SU-DHL-6 (cell line): ENCODE results near the gene PPP1R3E.

ENCODE experiments used
- H2AFZ ChIP-seq: fragments of 200-600 bp; sonication (generic); 2 replicates; pipeline ENCODE4 v1.6.1; 2014; ENCODE audit warnings: low read depth, mild to moderate bottlenecking, moderate library complexity, mixed read lengths, antibody characterized with exemption, low read length; ENCODE audit not compliant: severe bottlenecking
- H3F3A ChIP-seq: fragments of 200-600 bp; shearing (Covaris generic); 2 replicates; pipeline ENCODE4 v1.6.0; 2016; ENCODE audit warnings: antibody characterized with exemption, mild to moderate bottlenecking; ENCODE audit not compliant: insufficient read depth
- H3K27ac ChIP-seq: fragments of 200-600 bp; sonication (generic); 2 replicates; pipeline ENCODE4 v1.5.1; 2016; ENCODE audit warnings: low read depth, mild to moderate bottlenecking, low read length, moderate library complexity, mixed read lengths
- H3K27me3 ChIP-seq: fragments of 200-600 bp; sonication (generic), shearing (Covaris generic); 2 replicates; pipeline ENCODE4 v1.6.0; 2014; ENCODE audit warnings: mild to moderate bottlenecking, low read length
- H3K36me3 ChIP-seq: fragments of 200-600 bp; sonication (generic); 2 replicates; pipeline ENCODE4 v1.6.1; 2014; ENCODE audit warnings: mild to moderate bottlenecking, low read length, mixed read lengths
- H3K4me2 ChIP-seq: fragments of 300-600, 200-600 bp; shearing (Covaris generic), sonication (generic); 2 replicates; pipeline ENCODE4 v1.6.0; 2014; ENCODE audit warnings: low read length, low read depth, mild to moderate bottlenecking; ENCODE audit not compliant: poor library complexity, severe bottlenecking
- H3K4me3 ChIP-seq: fragments of 200-600 bp; sonication (generic); 2 replicates; pipeline ENCODE4 v1.5.1; 2014; ENCODE audit warnings: antibody characterized with exemption, low read length, mild to moderate bottlenecking, mixed read lengths; ENCODE audit not compliant: insufficient read depth, poor library complexity, severe bottlenecking
- H3K79me2 ChIP-seq: fragments of 200-600 bp; sonication (generic); 2 replicates; pipeline ENCODE4 v1.6.1; 2014; ENCODE audit warnings: mild to moderate bottlenecking, low read length, moderate library complexity; ENCODE audit not compliant: insufficient read depth
- H3K9ac ChIP-seq: fragments of 200-600 bp; sonication (generic); 2 replicates; pipeline ENCODE4 v1.7.0; 2014; ENCODE audit warnings: mild to moderate bottlenecking, low read length
- H3K9me2 ChIP-seq: fragments of 200-600 bp; sonication (generic); replicated peaks from 2 replicates; pipeline ENCODE4 v1.6.1; 2014; ENCODE audit warnings: low read length; ENCODE audit not compliant: insufficient read depth
- H3K9me3 ChIP-seq: fragments of 200-600 bp; sonication (generic); 2 replicates; pipeline ENCODE4 v1.6.1; 2014; ENCODE audit warnings: low read length, mixed read lengths; ENCODE audit not compliant: insufficient read depth
- H4K20me1 ChIP-seq: fragments of 200-600 bp; sonication (generic); 2 replicates; pipeline ENCODE4 v1.6.1; 2014; ENCODE audit warnings: low read depth, mild to moderate bottlenecking, antibody characterized with exemption, low read length, moderate library complexity, mixed read lengths
- EZH2phosphoT487 ChIP-seq: fragments of 200-600 bp; sonication (generic), shearing (Covaris generic); conservative IDR thresholded peaks from 2 replicates; pipeline ENCODE4 v1.6.1; 2018; ENCODE audit warnings: mild to moderate bottlenecking, antibody characterized with exemption, low read length, moderate library complexity, mixed read lengths
- TF ChIP-seq, protein P1 (sequence below): fragments of 200-600 bp; sonication (generic); IDR thresholded peaks from one replicate; pipeline ENCODE4 v1.5.1; 2017; ENCODE audit warnings: antibody characterized with exemption, mild to moderate bottlenecking, low read length, moderate library complexity; ENCODE audit not compliant: insufficient read depth, poor library complexity, severe bottlenecking

The PPP1R3E gene

GRCh38 chr14:23259426-23259825 lies 43.2 kb downstream of the PPP1R3E start:
- Histone ChIP-seq H3F3A (no peaks in the 10 kb centered on the region), H3K9ac (no peak overlapping the region), H3K9me3 (no peaks in the 10 kb centered on the region), H2AFZ (no peak overlapping the region), H3K27ac (no peak overlapping the region), H3K4me2 (no peak overlapping the region), H3K27me3 (no peaks in the 10 kb centered on the region), H3K36me3 (no peaks in the 10 kb centered on the region), H3K4me3 (no peak overlapping the region), H3K9me2 (no peaks in the 10 kb centered on the region), H4K20me1 (no peaks in the 10 kb centered on the region), H3K79me2 (no peaks in the 10 kb centered on the region)
- TF ChIP-seq EZH2phosphoT487 = no peak
- TF ChIP-seq, protein P1, sequence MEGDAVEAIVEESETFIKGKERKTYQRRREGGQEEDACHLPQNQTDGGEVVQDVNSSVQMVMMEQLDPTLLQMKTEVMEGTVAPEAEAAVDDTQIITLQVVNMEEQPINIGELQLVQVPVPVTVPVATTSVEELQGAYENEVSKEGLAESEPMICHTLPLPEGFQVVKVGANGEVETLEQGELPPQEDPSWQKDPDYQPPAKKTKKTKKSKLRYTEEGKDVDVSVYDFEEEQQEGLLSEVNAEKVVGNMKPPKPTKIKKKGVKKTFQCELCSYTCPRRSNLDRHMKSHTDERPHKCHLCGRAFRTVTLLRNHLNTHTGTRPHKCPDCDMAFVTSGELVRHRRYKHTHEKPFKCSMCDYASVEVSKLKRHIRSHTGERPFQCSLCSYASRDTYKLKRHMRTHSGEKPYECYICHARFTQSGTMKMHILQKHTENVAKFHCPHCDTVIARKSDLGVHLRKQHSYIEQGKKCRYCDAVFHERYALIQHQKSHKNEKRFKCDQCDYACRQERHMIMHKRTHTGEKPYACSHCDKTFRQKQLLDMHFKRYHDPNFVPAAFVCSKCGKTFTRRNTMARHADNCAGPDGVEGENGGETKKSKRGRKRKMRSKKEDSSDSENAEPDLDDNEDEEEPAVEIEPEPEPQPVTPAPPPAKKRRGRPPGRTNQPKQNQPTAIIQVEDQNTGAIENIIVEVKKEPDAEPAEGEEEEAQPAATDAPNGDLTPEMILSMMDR = no peak

- no peak overlapping the region for H3K27ac ChIP-seq
- TF ChIP-seq EZH2phosphoT487 = no peak
- TF ChIP-seq, protein P1 = no peak
- no peaks in the 10 kb centered on the region for H3K9me3 ChIP-seq
- no peaks in the 10 kb centered on the region for H3K36me3 ChIP-seq
- H3K9me2 ChIP-seq = no peaks in the 10 kb centered on the region
- no peak overlapping the region for H2AFZ ChIP-seq
- H3K27me3 ChIP-seq = no peaks in the 10 kb centered on the region
- H3K4me2 ChIP-seq = no peak overlapping the region
- no peaks in the 10 kb centered on the region for H4K20me1 ChIP-seq
- no peaks in the 10 kb centered on the region for H3F3A ChIP-seq
- no peaks in the 10 kb centered on the region for H3K79me2 ChIP-seq
- H3K4me3 ChIP-seq = no peak overlapping the region
- no peak overlapping the region for H3K9ac ChIP-seq
Measured at GRCh38 chr14:23258256-23258655, 44.4 kb downstream of the PPP1R3E start.

DNA sequence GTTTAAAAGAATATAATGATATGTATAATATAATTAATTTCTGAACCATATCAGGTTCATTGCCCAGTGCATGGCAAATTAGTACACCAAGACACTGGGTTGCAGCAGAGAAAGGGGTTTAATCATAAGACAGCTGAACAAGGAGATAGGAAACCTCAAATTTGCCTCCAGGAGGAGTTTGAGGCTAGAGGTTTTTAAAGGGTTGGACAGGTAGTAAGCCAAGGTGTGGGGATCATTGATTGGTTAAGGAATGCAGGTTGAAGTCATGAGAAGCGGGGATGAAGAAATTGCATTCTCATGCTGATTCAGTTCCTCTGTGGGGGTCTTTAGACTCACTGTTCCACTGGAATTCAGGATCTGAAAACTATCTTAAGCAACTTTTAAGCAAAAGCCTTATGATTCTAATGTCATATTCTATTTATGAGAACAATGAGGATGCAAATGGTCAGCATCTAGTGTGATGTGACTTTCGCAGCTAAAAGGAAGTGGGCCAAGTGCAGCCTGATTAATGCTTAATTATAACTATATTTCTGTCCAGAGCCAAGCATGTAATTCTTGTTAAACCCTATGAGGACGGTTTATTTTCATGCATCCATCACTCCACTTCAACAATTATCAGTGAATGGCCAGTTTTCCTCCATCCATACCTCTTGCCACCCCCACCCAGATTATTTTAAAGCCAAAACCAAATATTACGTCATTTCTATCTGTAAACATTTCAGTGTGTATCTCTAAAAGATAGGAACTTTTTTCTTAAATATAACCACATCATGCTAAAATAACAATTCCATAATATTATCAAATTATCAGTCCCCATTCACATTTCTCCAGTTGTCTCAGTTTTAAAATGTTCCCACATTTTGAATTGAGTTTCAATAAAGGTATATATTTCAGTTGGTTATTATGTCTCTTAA lies 50.0 kb downstream of the PPP1R3E start:
- Histone ChIP-seq H3K9me3 (no peaks in the 10 kb centered on the region), H3K4me3 (no peak overlapping the region), H3K36me3 (no peaks in the 10 kb centered on the region), H3K4me2 (no peak overlapping the region), H2AFZ (no peak overlapping the region), H3K79me2 (no peaks in the 10 kb centered on the region), H3F3A (no peaks in the 10 kb centered on the region), H3K27me3 (no peaks in the 10 kb centered on the region), H3K27ac (no peak overlapping the region), H4K20me1 (no peaks in the 10 kb centered on the region), H3K9me2 (no peaks in the 10 kb centered on the region), H3K9ac (no peak overlapping the region)
- TF ChIP-seq, protein P1 = no peak
- TF ChIP-seq EZH2phosphoT487 = no peak
